Lung (tissue), 12 donors: ENCODE measurements around the gene RPGRIP1L. TPM values are rescaled to one million over a fixed set of nuclear protein-coding genes. Genes with fewer than 3 reads are reported as not detected.

ENCODE experiments used
- ATAC-seq: fragments of 200-7000 bp; cut with Tn5 transposase; one replicate; pipeline ENCODE4 v1.9.1; 2020; ENCODE audit warnings: moderate number of reproducible peaks; ENCODE audit not compliant: insufficient read depth, low FRiP score
- DNase-seq, 3 donors: peaks; one replicate each; pipeline ENCODE4 v3.0.0-alpha.2; 2013 to 2017
- H3K27ac ChIP-seq, 2 donors: one replicate each; pipeline ENCODE4 v1.5.1; 2013; ENCODE audit warnings: mild to moderate bottlenecking in 2 of 2, moderate library complexity in 2 of 2, control low read depth in 1 of 2, inconsistent platforms in 1 of 2, low read depth in 1 of 2, low read length in 1 of 2
- H3K27me3 ChIP-seq, 3 donors: one replicate each; pipeline ENCODE4 v1.5.1; 2013; ENCODE audit warnings: low read length in 2 of 3; ENCODE audit not compliant: control insufficient read depth in 3 of 3, insufficient read depth in 3 of 3
- H3K36me3 ChIP-seq, 4 donors: one replicate each; pipeline ENCODE4 v1.5.1; 2013; ENCODE audit warnings: low read length in 4 of 4, mild to moderate bottlenecking in 1 of 4, moderate library complexity in 1 of 4; ENCODE audit not compliant: control insufficient read depth in 4 of 4, insufficient read depth in 4 of 4
- H3K4me1 ChIP-seq, 5 donors: one replicate each; pipeline ENCODE4 v1.5.1; 2013; ENCODE audit warnings: low read length in 5 of 5, mild to moderate bottlenecking in 2 of 5, moderate library complexity in 1 of 5; ENCODE audit not compliant: control insufficient read depth in 5 of 5, insufficient read depth in 5 of 5
- H3K4me3 ChIP-seq: one replicate; pipeline ENCODE4 v1.5.1; 2013; ENCODE audit warnings: mild to moderate bottlenecking, control low read depth, moderate library complexity
- H3K9ac ChIP-seq, 2 donors: one replicate each; pipeline ENCODE4 v1.5.1; 2013; ENCODE audit warnings: low read length in 2 of 2, control low read depth in 1 of 2; ENCODE audit not compliant: insufficient read depth in 1 of 2
- H3K9me3 ChIP-seq, 4 donors: one replicate each; pipeline ENCODE4 v1.5.1; 2013; ENCODE audit warnings: low read length in 3 of 4, mild to moderate bottlenecking in 1 of 4, moderate library complexity in 1 of 4; ENCODE audit not compliant: control insufficient read depth in 4 of 4, insufficient read depth in 3 of 4
- WGBS, 2 donors: extraction: QIAGEN DNeasy Blood & Tissue Kit; methylation state at CpG; one replicate each; pipeline ENCODE4 v1.1.7; 2013; 5-methylcytosine and 5-hydroxymethylcytosine counted together
- polyA plus RNA-seq, 2 donors: library from polyadenylated mRNA; stranded (reverse); fragments of 200-250 nt; gene quantifications; one replicate each; pipeline ENCODE4 v1.2.1, GENCODE V29; 2013
- total RNA-seq, 2 donors: library from RNA; depleted of rRNA in 1 of 2; stranded (reverse); fragments of >200 nt in 1 of 2; gene quantifications; one replicate each; pipeline ENCODE4 v1.2.1, GENCODE V29; 2014 to 2021
- TF ChIP-seq, protein P1 (sequence below): IDR thresholded peaks from 2 replicates; pipeline ENCODE4 v1.5.1; 2012; ENCODE audit warnings: mild to moderate bottlenecking; ENCODE audit errors: control extremely low read depth, extremely low read depth
- donor health status: control.
- donor health status: control.
- donor health status: Bipolar disorder and iron deficiency.
- donor health status: healthy.
- donor health status: DM: yes; HTN: yes; CAD: no.

Gene RPGRIP1L
- total and polyA plus RNA-seq, 4 donors: 2.2 to 17.9 (median 6.2) TPM

DNA sequence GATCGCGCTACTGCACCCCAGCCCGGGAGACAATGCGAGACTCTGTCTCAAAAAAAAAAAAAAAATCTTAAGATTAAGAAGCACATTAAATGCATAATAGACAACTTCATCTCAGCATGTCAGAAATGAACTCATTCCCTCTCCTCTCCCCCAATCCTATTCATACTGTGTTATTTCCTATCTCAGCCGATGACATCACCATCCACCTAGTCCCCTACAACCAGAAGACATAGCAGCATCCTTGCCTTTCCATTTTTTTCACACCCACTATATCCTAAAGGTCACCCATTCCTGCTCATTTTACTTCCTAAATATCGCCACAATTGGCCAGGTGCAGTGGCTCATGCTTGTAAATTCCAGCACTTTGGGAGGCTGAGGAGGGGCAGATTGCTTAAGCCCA lies 81.3 kb downstream of the RPGRIP1L start:
- Histone ChIP-seq H3K27me3 (no peaks in the 10 kb centered on the region), H3K4me1 (no peaks in the 10 kb centered on the region), H3K4me3 (no peak overlapping the region), H3K9ac (no peak overlapping the region), H3K9me3 (no peaks in the 10 kb centered on the region), H3K27ac (no peak overlapping the region), H3K36me3 (no peaks in the 10 kb centered on the region)
- ATAC-seq (no peak), DNase-seq (no peak)
- TF ChIP-seq, protein P1, sequence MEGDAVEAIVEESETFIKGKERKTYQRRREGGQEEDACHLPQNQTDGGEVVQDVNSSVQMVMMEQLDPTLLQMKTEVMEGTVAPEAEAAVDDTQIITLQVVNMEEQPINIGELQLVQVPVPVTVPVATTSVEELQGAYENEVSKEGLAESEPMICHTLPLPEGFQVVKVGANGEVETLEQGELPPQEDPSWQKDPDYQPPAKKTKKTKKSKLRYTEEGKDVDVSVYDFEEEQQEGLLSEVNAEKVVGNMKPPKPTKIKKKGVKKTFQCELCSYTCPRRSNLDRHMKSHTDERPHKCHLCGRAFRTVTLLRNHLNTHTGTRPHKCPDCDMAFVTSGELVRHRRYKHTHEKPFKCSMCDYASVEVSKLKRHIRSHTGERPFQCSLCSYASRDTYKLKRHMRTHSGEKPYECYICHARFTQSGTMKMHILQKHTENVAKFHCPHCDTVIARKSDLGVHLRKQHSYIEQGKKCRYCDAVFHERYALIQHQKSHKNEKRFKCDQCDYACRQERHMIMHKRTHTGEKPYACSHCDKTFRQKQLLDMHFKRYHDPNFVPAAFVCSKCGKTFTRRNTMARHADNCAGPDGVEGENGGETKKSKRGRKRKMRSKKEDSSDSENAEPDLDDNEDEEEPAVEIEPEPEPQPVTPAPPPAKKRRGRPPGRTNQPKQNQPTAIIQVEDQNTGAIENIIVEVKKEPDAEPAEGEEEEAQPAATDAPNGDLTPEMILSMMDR: no peak
- 96 to 97% methylated on average over 6 of the region's 6 CpGs for WGBS, 2 donors

DNA sequence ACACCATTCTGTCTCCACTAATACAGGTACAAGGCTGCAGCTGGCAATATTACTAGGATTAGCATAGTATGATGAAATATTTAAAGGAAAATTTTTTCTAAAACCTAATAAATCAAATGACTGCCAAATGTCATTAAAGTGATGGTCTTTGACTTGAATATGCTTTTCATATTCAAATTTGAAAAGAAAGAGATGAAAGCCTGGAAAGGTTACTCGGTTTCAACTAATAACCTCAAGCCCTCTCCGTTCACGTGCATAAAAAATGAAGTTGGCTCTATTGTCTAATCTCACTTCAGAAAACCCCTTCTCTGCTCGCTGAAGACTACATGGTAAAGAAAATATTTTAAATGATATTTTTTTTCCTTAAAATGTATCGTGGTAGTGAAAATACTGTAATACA lies 83.2 kb downstream of the RPGRIP1L start:
- TF ChIP-seq, protein P1: no peak
- Histone ChIP-seq H3K9ac (no peak overlapping the region), H3K4me3 (no peak overlapping the region), H3K27ac (no peak overlapping the region), H3K27me3 (no peaks in the 10 kb centered on the region), H3K4me1 (no peaks in the 10 kb centered on the region), H3K36me3 (no peaks in the 10 kb centered on the region), H3K9me3 (no peaks in the 10 kb centered on the region)
- WGBS, 2 donors: 95% methylated on average over 5 of the region's 5 CpGs
- ATAC-seq: no peak
- no peak for DNase-seq

DNA sequence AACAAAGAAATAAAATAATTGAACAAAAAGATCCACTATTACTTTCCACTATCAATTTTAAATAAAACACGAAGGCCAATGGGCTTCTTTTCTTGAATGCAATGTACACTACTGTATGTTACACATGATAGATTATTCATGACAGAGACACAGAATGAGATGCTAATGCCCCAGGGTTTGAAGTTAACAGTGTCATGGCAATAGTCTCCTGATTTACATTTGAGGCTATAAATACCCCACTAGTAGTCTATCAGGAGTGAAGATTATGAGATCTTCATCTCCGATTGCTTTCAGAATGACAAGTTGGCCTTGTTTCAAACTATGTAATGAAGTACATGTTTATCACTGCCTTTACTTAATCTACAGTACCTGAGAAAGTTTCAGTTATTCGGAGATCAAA lies 84.4 kb downstream of the RPGRIP1L start:
- no peaks in the 10 kb centered on the region for H3K36me3 ChIP-seq
- 92 to 94% methylated on average over 3 of the region's 3 CpGs for WGBS, 2 donors
- DNase-seq: no peak
- H3K27ac ChIP-seq: no peak overlapping the region
- H3K9ac ChIP-seq: no peak overlapping the region
- TF ChIP-seq, protein P1: no peak
- H3K27me3 ChIP-seq: no peaks in the 10 kb centered on the region
- no peaks in the 10 kb centered on the region for H3K4me1 ChIP-seq
- ATAC-seq: no peak
- no peaks in the 10 kb centered on the region for H3K9me3 ChIP-seq
- H3K4me3 ChIP-seq: no peak overlapping the region

DNA sequence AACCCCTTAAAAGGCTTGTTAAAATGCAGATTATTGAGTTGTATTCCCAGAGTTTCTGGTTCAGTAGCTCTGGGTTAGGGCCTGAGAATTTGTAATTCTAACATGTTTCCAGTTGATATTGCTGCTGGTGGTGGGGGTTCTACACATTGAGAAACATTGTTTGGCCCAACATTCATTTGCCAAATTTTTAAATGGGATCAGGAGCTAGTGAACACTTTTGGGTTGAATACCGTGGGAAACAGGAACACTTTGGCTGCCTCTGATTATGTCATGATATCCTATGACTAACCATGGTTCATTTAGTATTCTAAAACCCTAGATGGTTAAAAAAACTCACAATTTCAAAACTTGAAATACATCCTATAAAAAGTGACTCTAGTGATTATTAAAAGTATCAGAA lies 89.3 kb downstream of the RPGRIP1L start:
- no peak overlapping the region for H3K27ac ChIP-seq
- no peak overlapping the region for H3K4me3 ChIP-seq
- ATAC-seq (no peak), DNase-seq (no peak)
- H3K4me1 ChIP-seq: no peaks in the 10 kb centered on the region
- no peaks in the 10 kb centered on the region for H3K27me3 ChIP-seq
- WGBS, 2 donors: 90 to 95% methylated on average over 1 of the region's 1 CpG
- TF ChIP-seq, protein P1: no peak
- no peak overlapping the region for H3K9ac ChIP-seq
- H3K36me3 ChIP-seq: no peaks in the 10 kb centered on the region
- H3K9me3 ChIP-seq: no peaks in the 10 kb centered on the region
